Mucosa of descending colon (tissue), 3 donors: ENCODE data around the gene HMX3. TPM values are rescaled to one million over a fixed set of nuclear protein-coding genes. Genes with fewer than 3 reads are reported as not detected.

ENCODE experiments used
- ATAC-seq: fragments of 200-7000 bp; cut with Tn5 transposase; one replicate; pipeline ENCODE4 v1.9.1; 2020; ENCODE audit warnings: mild to moderate bottlenecking, moderate library complexity
- DNase-seq, 3 donors: peaks; one replicate each; pipeline ENCODE4 v3.0.0-alpha.2; 2020
- H3K36me3 ChIP-seq: fragments of 200-600 bp; one replicate; pipeline ENCODE4 v1.8.0; 2021; ENCODE audit warnings: low read depth, mild to moderate bottlenecking
- H3K4me1 ChIP-seq: fragments of 200-600 bp; one replicate; pipeline ENCODE4 v1.8.0; 2021; ENCODE audit warnings: low read depth, mild to moderate bottlenecking
- H3K4me3 ChIP-seq: fragments of 200-600 bp; one replicate; pipeline ENCODE4 v1.8.0; 2021; ENCODE audit warnings: mild to moderate bottlenecking
- H3K9me3 ChIP-seq: fragments of 200-600 bp; one replicate; pipeline ENCODE4 v1.8.0; 2021; ENCODE audit warnings: mild to moderate bottlenecking
- CTCF ChIP-seq: fragments of 200-600 bp; IDR thresholded peaks from one replicate; pipeline ENCODE4 v1.8.0; 2022; ENCODE audit warnings: antibody characterized with exemption, mild to moderate bottlenecking
- intact Hi-C, 2 donors: fragments of 100-400 bp; cut with DNase I in 1 of 2; cut with micrococcal nuclease in 1 of 2; formaldehyde crosslinking; loops; one replicate each; pipeline versions ENCODE4 v1.11.0 to v1.11.1; 2022; cut with DNase I, micrococcal nuclease
- long read RNA-seq, 2 donors: library from polyadenylated mRNA; unstranded; transcript quantifications; one replicate each; pipeline ENCODE4 v2.0.0, GENCODE V29; 2019 to 2021
- total RNA-seq, 3 donors: library from RNA; stranded (reverse); fragmentation: NEBNext Ultra II Directional in 2 of 3; extraction: Animal tissue kit (Norgen Biotek cat#: 25700) in 2 of 3; gene quantifications; one replicate each; pipeline versions ENCODE4 v1.2.1 to v1.2.4, GENCODE V29; 2021 to 2023
- donor health status: DM: no; HTN: no; CAD: no; lungs with moderate emphysema.
- donor health status: DM: no; HTN: no; CAD: no.
- donor health status: DM: no; HTN: yes; CAD: no.

The HMX3 gene
- total RNA-seq, result 1 to 10 TPM in 1 of 3 donors, under 1 TPM in 1, not detected in 1; 0.92 to 1.4 TPM
- long read RNA-seq, donor 1, partial matches to known transcripts, result 0 of 1 reads
- long read RNA-seq, donor 1, other reads (novel, unspliced or antisense), result 0 of 1 reads
- long read RNA-seq, donor 2, result 0 reads

- Histone ChIP-seq H3K36me3 (no peaks in the 10 kb centered on the region), H3K9me3 (no peaks in the 10 kb centered on the region), H3K4me1 (peaks cover 45% of the 10 kb centered on the region), H3K4me3 (no peak within 1 kb of the TSS)
- intact Hi-C loops, result no loop called here
- DNase-seq (no peak), ATAC-seq (no peak)
- no peak for TF ChIP-seq CTCF
Observed at GRCh38 chr10:123135415-123136141, at the start of gene HMX3. Gene HMX3, plus strand, starts transcription at chr10:123135970. Its CDS starts 81 bp downstream, at chr10:123136051.

- TF ChIP-seq CTCF, result no peak
- DNase-seq (no peak), ATAC-seq (no peak)
- Histone ChIP-seq H3K36me3 (no peaks in the 10 kb centered on the region), H3K9me3 (no peaks in the 10 kb centered on the region), H3K4me1 (no peaks in the 10 kb centered on the region), H3K4me3 (no peak overlapping the region)
- intact Hi-C loops, result no loop called here
Observed at GRCh38 chr10:123086281-123086680, 49.5 kb upstream of the HMX3 start.

- Histone ChIP-seq H3K9me3 (no peaks in the 10 kb centered on the region), H3K4me1 (no peaks in the 10 kb centered on the region), H3K36me3 (no peaks in the 10 kb centered on the region), H3K4me3 (no peak overlapping the region)
- DNase-seq (no peak), ATAC-seq (no peak)
- TF ChIP-seq CTCF, result no peak
- intact Hi-C loops, result no loop called here
Observed at GRCh38 chr10:123087348-123087747, 48.4 kb upstream of the HMX3 start.

GRCh38 chr10:123087786-123088185, 48.0 kb upstream of the HMX3 start:
- Histone ChIP-seq H3K4me1 (no peaks in the 10 kb centered on the region), H3K9me3 (no peaks in the 10 kb centered on the region), H3K4me3 (no peak overlapping the region), H3K36me3 (no peaks in the 10 kb centered on the region)
- DNase-seq, result no peak
- TF ChIP-seq CTCF, result no peak
- ATAC-seq, result no peak
- intact Hi-C loops, result no loop called here

GRCh38 chr10:123092635-123093414, 42.9 kb upstream of the HMX3 start:
- Histone ChIP-seq H3K36me3 (no peaks in the 10 kb centered on the region), H3K4me1 (no peaks in the 10 kb centered on the region), H3K4me3 (no peak overlapping the region), H3K9me3 (no peaks in the 10 kb centered on the region)
- DNase-seq (no peak), ATAC-seq (no peak)
- intact Hi-C loops, result no loop called here
- TF ChIP-seq CTCF, result no peak
